ENCODE data around the gene ERGIC1.
A peak's percentile ranks its signal among the peaks of the same experiment; 100 is the strongest.

The ERGIC1 gene

GRCh38 chr5:172828911-172829431 lies 5.1 kb upstream of the ERGIC1 start:
- DNase-seq (ENCODE audit: low spot score): no peak

DNA sequence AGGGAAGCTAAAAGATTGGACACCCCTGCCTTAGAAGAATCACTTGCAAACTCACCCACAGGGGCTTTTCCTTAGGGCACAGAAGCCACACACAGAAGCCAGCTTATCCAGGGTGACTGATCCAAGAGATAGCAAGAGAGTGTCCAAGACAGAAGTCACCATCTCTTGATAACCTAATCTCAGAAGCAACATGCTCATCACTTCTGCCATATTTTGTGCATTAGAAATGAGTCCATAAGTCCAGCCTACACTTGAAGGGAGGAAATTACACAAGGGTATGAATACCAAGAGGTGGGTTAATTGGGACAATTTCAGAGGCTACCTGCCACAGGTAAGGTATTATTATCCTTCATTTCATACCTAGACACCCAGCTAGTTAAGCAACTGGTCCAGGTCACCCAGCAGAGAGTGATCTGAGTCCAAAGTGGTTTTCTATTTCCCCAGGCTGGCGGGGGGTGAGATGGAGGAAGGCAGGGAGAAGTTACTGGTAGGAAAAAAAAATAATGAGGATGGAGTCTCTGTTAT lies 3.7 kb upstream of the ERGIC1 start:
- no peak for DNase-seq (ENCODE audit: low spot score)

GRCh38 chr5:172830876-172831662 lies 3.0 kb upstream of the ERGIC1 start:
- DNase-seq (ENCODE audit: low spot score): no peak

- no peak for DNase-seq (ENCODE audit: low spot score)
These were observed 1.4 kb upstream of the ERGIC1 start for GRCh38 chr5:172832383-172833315.

GRCh38 chr5:172833372-172833685 lies 722 bp upstream of the ERGIC1 start:
- DNase-seq (ENCODE audit: low spot score): no peak

GRCh38 chr5:172834415-172835289 lies 601 bp downstream of the ERGIC1 start:
- DNase-seq (ENCODE audit: low spot score): peak; percentile 26

DNA sequence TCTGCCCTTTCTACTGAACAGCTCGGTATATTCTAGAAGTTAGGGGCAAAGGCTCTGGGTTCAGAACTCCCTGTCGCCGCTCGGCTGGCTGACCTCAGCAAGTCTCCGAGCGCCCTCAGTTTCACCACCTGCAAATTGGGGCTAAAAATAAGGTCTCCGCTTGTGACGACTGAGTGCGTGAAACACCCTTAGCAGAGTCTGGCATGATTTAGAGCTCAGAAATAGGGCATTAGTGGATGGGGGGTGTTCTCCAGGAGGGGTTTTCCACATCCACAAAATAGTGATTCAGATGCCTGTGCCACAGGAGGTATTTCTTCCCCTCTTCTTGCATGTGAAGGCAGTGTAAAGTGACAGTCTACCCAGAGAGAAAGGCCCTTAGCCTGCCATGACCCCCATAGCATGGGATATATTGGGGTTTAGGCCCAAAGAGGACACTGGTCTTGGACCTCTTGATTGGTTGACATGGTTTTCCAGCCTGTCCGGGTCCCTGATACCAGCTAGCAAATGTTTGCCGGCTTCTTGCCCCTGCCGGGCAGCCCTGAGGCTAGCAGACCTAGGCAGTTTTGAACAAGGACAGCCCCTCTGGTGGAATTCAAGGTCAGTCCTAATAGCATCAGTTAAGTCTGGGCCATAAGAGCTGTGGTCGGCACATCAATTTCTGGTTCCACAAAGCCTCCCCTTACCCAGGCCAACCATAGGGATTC lies 1.4 kb downstream of the ERGIC1 start:
- DNase-seq (ENCODE audit: low spot score): no peak

DNA sequence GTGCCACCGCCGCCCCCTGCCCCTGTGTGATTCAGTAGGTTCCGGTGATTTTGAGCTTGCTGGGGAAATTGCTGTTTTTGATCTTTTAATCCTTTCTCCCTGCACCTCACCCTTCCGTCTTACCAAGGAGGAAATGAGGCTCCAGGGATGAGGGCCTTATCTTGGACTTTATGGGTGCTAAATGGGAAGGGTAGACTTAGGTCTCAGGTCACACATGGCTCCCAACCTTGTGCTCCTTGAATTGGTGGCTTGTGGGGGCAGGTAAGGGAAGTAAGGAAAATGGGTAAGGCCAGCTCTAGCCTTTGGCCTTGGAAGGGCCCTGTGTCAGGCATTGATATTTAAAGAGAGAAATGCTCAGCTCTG lies 1.9 kb downstream of the ERGIC1 start:
- DNase-seq (ENCODE audit: low spot score): no peak

GRCh38 chr5:172837640-172838039 lies 3.6 kb downstream of the ERGIC1 start:
- no peak for DNase-seq (ENCODE audit: low spot score)

DNA sequence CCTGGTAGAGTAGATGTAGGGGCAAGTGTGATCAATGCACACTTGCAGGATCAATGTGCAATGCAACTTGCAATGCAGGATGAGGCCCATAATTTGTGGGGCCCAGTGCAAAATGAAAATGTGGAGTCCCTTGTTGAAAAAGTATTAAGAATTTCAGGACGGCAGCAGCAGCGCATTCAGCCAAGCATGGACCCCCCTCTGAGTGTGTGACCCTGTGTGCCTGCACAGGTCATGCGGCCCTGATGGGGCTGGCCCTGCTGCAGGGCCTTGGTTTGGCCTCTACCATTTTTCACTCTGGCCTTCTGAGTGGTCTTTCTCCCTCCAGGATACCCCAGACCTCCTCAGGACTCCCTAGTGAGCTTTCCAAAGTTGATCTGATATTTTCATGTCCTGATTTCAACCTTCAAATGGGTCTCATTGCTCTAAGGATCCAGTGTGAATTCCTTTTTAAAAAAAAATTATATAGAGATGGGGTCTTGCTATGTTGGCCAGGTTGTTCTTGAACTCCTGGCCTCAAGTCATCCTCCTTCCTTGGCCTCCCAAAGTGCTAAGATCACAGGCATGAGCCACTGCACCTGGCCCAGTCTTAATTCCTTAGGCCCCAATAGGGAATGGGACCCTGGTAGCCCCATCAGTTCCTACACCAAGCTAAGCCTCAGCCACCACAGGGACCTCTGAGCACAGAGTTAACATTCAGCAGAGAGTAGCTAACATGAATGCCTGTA lies 4.3 kb downstream of the ERGIC1 start:
- no peak for DNase-seq (ENCODE audit: low spot score)

DNA sequence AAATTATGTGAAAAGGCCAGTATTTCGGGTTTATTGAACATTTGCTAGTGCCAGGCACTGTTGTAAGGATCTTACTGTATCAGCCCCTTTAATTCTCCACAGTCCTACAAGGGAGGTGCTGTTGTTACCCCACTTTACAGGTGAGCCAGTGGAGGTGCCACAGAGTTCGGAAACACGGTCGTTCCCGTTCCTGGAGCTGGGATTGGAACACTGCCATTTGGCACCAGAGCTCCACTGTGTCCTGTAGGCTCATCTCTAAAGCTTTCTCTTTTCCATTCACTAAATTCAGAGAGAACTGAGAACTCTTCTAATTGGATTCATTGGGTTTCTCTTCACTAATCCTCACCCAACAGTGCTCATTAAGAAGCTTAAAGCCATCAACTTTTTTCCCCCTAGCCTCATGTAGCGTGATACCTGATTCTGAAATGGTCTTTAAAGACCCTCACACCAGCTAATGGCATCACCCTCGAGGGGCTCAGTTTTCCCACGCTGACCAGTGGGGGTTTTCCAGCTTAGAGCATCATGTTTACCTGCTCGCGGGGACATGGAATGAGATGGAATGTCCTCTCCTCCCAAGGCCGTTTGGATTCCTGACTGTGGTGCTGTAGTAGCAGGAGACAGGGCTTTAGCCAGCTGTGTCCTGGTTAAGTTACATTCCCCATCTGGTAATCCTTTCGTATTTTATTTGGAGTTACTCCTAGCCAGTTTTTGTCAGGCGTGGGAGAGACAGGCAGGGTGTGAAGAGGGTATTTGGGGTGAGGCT lies 5.8 kb downstream of the ERGIC1 start:
- DNase-seq (ENCODE audit: low spot score): no peak

- no peak for DNase-seq (ENCODE audit: low spot score)
These were observed 6.5 kb downstream of the ERGIC1 start for GRCh38 chr5:172840432-172841154.

- DNase-seq (ENCODE audit: low spot score): no peak
These were observed 7.2 kb downstream of the ERGIC1 start for GRCh38 chr5:172841256-172841655.

DNA sequence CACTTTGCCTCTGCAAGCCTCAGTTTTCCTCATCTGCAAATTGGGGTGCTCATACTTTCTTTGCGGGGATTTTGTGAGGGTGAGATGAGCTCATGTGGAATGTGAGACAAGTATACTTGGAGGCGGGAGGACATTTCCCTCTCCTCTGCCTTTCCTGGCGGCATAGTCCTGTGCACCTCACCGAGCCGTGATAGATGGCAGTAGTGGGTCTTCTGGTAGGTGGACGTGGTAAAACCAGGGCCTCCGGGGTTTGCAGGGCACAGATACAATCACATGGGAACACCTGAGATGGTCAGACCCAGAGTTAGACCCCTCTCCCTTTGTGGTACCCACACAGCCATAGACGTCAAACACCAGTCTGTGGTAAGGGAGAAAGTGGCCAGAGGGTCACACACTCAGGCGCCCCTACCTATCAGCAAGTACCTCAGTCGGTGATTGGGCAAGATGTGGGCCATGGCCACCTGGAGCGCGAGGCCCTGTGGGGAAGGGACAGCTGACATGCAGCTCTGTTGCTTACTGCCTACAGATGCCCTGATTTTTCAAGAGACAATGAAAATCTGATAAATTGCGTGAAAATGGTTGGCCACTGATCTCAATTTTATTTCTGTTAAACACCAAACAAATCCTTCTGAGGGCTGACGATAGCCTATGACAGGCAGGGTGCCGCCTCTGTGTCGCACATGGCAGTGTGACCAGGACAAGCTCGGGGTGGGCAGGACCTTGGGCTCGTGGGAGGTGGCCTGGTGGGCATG lies 9.9 kb downstream of the ERGIC1 start:
- DNase-seq (ENCODE audit: low spot score): no peak

DNA sequence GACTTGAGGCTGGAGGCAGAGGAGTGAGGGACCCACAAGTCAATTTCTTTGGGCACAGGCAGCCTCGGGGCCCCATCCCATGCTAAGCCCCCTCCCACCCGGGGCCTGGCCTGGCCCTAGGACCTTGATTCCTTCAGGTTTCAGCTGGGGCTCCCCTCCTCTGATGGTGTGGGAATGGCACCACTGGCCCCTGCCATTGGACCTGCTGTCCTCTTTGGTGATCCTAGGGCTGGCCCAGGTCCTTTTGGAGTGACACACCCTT lies 10.5 kb downstream of the ERGIC1 start:
- no peak for DNase-seq (ENCODE audit: low spot score)

GRCh38 chr5:172845154-172845553 lies 11.1 kb downstream of the ERGIC1 start:
- DNase-seq (ENCODE audit: low spot score): no peak

DNA sequence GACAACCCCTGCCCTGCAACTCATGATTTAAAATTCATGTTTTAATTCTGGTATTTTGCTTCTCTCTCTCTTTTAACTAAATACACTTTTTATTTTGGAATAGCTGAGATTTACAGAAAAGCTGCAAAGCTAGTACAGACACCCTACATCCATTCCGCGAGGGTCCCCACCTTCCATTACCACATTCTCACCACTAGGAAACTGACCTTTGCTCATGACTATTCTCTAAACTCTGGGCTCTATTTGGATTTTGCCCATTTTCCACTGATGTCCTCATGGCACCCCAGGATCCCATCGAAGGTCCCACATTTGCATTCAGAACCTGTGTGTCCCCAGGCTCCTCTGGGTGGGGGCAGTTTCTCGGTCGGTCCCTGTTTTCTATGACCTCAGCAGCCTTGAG lies 11.5 kb downstream of the ERGIC1 start:
- DNase-seq (ENCODE audit: low spot score): no peak

DNA sequence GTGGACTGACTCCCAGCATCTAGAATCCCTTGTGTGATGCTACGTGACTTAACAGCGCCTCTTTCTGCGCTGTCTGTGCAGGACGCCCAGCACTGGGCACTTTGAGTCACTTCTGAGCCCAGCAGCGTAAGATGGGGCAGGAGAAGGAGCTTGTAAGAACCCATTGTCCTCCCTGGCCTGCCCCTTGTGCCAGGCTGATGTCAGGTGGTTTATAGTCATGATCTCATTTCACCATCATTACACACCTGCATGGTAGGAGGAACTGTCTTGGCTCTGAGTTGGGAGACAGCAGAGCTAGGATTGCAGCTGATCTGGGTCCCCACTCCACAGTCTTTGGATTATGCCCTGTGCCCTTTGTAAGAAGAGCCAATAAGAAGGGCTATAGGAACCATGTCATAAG lies 12.2 kb downstream of the ERGIC1 start:
- DNase-seq (ENCODE audit: low spot score): no peak

Data from SK-N-DZ (cell line).